HFF-Myc (cell line): ENCODE measurements around the gene ZSCAN12.
A peak's percentile ranks its signal among the peaks of the same experiment; 100 is the strongest.
"Not testable (repeated sequence)": the region's sequence is repeated elsewhere in the genome, so short reads cannot be mapped to it uniquely, and the experiment has no call there.

Experiments used
- DNase-seq: peaks from one replicate; pipeline ENCODE4 v3.0.0-alpha.2; 2011; ENCODE audit warnings: low read depth; ENCODE audit errors: extremely low read depth
- H3K4me3 ChIP-seq: replicated peaks from 2 replicates; pipeline ENCODE4 v1.5.1; 2011; ENCODE audit warnings: low read depth, mild to moderate bottlenecking, control low read depth, low read length
- CTCF ChIP-seq: IDR thresholded peaks from 2 replicates; pipeline ENCODE4 v1.5.1; 2012; ENCODE audit warnings: mild to moderate bottlenecking, low read depth, low read length, control low read depth; ENCODE audit errors: missing control alignments

ZSCAN12 gene

GRCh38 chr6:28399350-28400121 is at the start of gene ZSCAN12:
ZSCAN12 (minus strand) TSS chr6:28399747; CDS start chr6:28398405, 1,342 bp downstream.
- H3K4me3 ChIP-seq = peak within 1 kb of the TSS; percentile 94
- peak; percentile 71 for TF ChIP-seq CTCF
- peak; percentile 70 for DNase-seq

DNA sequence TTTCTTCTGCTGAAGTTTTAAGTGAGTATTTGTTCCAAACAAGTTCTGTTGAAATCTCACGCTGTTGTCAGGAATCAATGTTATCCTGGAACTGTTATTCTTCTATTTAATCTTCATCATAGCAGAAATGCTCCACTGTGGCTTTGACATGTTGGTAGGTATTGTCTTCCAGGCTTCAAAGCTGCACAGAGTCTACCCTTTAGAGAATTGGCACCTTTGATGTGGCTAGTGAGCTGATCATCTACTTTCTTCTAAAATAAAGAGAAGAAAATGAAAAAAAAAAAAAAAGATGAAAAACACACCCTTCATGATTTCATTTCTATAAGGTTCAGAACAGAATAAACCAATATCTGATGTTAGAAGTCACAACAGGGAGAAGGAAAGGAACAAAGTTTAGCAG is 49.5 kb upstream of the ZSCAN12 start:
- DNase-seq = no peak
- TF ChIP-seq CTCF = no peak
- H3K4me3 ChIP-seq = no peak overlapping the region

DNA sequence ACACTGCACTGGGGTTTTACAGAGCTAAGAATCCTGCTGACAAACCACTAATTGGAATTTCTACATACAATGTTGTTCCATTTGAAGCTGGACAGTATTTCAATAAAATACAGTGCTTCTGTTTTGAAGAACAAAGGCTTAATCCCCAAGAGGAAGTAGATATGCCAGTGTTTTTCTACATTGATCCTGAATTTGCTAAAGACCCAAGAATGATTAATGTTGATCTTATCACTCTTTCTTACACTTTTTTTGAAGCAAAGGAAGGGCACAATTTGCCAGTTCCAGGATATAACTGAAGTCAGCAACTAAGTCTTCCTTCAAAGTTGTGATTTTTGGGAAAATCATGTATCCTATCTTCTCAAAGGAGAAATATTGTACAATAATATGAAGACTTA is 48.0 kb upstream of the ZSCAN12 start:
- not testable (repeated sequence) for DNase-seq
- peak overlapping the region; percentile 51 for H3K4me3 ChIP-seq

- peak overlapping the region; percentile 51 for H3K4me3 ChIP-seq
- no peak for TF ChIP-seq CTCF
- no peak for DNase-seq
Observed at GRCh38 chr6:28446818-28447511, 47.4 kb upstream of the ZSCAN12 start.

- not testable (repeated sequence) for H3K4me3 ChIP-seq, DNase-seq
Observed at GRCh38 chr6:28444759-28445158, 45.2 kb upstream of the ZSCAN12 start.

GRCh38 chr6:28443112-28443773 is 43.7 kb upstream of the ZSCAN12 start, which contains the start of gene ZSCAN23:
ZSCAN23 (minus strand) TSS chr6:28443491; CDS start chr6:28436266, 7,225 bp downstream.
- peak; percentile 80 for DNase-seq
- TF ChIP-seq CTCF = no peak
- H3K4me3 ChIP-seq = peak within 1 kb of the TSS; percentile 63

- no peak for TF ChIP-seq CTCF
- peak overlapping the region; percentile 63 for H3K4me3 ChIP-seq
- DNase-seq = no peak
Observed at GRCh38 chr6:28442586-28442985, 43.0 kb upstream of the ZSCAN12 start.
